NCI-H226 (cell line): Measurements from ENCODE around the gene TXLNB.
"Not testable (repeated sequence)": the region's sequence is repeated elsewhere in the genome, so short reads cannot be mapped to it uniquely, and the experiment has no call there.

Experiments used
- DNase-seq: peaks from one replicate; pipeline ENCODE4 v3.0.0-alpha.2; 2015

Gene TXLNB

DNA sequence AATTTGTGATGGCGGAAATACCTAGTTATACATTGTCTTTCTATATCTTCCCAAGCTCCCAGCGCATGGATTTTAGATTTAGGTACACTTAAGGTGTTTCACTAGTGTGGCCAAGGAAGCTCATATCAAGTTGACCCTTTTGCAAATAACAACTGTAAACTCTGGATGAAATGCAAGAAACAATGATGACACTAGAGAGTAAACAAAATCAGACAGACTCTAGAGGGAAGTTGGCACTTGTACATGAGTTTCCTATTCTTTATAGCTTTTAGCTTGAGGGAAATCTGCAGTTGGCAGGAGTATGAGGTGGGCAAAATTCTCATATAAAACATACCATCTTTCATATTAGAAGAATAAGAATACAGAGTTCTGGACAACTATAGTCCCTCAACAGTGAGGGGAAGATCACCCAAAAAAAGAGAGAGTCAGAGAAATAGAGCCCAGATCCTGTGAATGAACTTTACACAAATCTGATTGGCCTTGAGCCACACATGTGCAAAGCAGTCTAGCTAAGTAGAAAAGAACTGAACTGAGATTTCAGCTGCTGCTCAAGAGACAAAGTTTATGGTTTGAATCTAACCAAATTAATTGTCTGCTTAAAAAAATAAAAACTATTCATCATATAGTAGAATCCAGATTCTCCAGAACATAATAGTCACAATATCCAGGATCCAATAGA, 26.1 kb downstream of the TXLNB start:
- DNase-seq = no peak

DNA sequence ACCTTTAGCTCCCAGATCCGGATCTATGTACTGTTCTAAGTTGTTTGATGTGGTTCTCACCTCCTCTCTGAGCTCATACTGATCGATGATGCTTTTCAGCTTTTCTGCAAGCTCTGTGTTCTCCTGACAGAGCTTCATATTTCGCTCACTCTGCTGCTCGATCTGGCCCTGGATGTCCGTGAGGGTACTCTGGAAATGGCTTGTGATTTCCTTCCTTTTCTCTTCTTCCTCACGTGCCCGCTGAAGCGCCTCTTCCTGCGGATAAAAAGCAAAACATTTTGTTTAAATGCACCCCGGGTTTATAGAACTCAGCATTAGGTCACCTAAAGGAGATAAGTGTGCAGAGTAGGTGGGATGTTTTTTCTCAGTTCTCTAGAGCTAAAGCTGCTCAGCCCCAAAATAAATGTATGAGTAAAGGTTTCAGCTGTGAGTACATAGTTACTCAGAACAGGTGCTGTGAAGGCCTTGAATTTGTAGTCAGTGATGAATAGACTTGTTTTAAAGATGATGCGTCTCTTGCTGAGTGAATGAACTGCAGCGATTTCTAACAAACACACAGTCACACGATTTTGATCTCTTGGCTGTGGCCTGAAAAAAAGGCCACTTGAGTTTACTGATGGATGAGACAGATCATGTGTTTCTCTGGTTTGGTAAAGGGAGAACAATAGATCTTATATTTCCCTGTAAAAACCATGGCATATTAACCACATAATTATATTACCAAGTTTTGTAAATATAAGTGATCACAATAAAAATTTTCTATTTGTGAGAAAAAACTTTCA, 29.1 kb downstream of the TXLNB start:
- DNase-seq = no peak

DNA sequence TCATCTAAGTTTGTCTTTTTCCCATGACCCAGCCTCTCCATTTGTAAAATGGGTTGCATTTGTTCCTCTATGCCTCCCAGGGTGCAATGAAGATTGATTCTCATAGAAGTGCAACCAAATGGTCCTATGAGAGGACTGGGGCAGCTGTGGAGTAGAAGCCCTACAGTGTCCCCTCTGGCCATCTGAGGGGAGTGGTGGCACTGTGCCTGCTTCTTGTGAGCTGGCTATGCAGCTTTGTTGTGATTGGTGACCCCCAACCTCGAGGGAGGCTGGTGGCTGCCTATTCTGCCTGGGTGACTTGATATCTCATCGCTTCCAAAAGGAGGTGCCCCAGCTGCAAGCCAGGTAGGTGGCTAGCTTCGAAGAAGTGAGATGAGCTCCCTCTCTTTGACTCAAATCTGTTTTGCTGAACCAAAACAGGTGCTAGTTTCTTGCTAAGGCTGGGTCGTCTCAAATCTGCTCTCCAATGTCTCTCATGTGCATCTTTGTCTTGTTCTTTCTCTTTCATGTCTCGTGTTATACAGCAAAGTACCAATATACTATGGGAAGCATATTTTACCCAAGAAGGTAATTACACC, 33.9 kb downstream of the TXLNB start:
- no peak for DNase-seq

DNA sequence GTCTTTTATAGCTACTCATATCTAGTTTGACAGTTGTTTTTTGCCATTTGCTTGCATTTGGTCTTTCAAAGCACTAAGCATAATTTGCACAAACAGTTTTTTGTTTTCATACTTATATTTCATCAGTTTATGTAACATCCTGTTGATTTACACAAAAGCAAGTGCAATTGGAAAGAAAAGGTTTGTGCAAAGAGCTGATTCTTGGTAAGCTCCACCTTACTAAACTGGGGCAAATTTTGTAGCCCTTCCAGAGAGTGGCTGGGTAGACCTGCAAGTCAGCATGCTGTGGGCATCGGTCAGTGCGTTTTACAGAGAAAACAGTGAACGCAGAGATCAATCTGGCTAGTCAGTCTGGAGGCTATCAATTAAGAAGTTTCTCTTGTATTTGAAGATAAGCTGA, 34.5 kb downstream of the TXLNB start:
- DNase-seq = no peak

DNA sequence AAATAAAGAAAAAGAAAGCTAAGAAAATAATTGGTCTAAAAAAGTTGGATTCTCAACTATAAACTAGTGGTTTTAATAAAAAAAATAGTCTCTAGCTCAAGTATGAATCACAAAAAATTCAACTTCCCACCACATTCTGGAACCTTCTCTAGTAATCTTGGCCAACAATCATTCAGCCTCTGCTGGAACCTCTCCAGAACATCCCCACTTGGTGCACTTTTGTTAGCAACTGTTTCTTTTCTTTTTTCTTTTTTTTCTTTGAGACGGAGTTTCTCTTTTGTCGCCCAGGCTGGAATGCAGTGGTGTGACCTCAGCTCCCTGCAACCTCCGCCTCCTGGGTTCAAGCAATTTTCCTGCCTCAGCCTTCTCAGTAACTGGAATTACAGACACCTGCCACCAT, 35.7 kb downstream of the TXLNB start:
- DNase-seq = no peak

DNA sequence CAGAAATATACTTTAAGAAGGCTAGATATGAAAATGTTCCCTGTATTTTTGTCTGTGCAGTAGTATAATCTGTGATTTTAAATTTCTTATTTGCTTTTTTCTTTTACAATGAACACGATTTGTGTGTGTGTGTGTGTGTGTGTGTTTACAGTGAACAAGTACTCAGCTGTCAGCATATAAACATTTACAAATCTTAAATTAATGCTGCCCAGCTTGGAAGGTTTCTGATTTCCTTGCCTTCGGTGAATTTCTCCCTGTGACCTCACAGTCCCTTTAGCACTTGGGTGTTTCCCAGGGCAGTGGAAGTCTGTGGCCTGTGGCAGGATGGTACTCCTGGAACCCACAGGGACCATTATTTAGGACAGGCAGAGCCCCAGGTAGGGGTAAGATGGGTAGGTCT, 37.6 kb downstream of the TXLNB start:
- no peak for DNase-seq

DNA sequence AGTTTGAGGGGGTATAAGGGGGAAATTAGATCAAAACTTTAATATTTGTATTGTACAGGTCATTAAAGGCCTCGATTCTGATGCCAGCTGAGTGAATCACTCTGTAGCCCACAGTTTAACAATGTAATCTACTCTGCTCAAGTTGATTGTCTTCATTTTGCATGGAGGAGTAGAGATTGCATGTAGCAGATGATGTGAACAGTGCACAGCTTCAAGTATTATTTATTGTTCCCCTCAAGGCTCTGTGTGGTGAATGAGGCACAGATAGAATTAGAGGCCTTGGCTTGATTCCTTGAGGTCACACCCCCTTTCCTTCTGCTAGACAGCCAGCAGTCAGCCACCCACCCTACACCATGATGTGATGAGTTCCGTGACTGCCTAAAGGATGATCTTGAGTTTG, 38.1 kb downstream of the TXLNB start:
- DNase-seq = peak; percentile 24

DNA sequence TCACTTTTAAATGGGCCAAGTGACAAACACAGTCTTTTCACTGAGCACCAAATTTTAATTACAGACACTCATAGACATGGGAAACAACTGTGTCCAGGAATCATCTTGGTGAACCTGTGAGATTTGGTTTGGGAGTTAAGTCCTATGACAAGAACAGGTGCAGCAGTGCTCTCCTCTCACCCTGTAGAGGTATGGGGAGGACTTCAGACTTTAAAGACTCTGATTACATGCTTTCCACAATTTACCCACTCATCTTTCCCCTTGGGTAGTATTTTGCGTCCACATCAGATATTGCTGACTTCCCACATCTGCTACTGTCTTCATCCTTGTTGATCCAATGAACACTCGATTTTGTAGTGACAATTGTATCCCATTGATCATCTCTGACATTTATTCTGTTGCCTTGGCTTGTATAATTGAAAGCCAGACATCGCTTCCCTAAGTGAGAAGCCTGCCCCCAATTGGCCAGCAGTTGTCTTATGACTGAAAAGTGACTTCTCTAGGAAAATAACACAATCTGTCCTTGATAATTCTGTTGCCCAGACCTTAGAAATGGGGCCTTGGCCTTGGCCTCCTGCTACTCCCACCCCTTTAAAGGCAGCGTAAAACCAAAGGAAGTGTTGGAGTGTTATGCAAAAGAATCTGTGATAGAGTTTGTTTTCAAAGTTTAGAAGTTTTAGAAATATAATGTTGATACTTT, 40.0 kb downstream of the TXLNB start:
- DNase-seq = no peak

DNA sequence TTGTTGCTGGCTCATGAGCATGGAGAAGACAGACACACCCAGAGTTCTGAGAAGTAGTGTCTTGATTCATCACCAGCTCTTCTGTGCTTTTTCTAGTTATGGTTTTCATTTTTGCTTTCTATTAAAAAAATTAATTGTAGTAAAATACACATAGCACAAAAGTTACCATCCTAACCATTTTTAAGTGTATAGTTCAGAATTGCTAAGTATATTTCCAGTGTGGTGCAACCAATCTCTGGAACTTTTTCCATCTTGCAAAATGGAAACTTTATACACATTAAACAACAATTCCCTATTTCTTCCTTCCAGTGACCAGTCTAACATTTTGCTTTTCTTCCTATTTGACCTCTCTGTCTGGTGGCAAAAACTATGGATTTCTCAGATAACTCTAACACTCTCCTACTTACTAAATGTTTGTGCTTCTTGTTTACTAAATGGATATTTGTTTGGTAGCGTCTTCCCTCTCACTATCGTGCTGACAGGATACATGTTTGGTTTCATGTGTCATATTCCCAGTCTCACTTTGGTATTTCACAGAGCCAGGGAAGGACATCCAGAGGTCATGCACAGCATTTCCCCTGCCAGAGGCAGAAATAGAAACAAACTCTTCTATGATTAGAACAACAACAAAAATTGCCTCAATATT, 40.6 kb downstream of the TXLNB start:
- DNase-seq = no peak

DNA sequence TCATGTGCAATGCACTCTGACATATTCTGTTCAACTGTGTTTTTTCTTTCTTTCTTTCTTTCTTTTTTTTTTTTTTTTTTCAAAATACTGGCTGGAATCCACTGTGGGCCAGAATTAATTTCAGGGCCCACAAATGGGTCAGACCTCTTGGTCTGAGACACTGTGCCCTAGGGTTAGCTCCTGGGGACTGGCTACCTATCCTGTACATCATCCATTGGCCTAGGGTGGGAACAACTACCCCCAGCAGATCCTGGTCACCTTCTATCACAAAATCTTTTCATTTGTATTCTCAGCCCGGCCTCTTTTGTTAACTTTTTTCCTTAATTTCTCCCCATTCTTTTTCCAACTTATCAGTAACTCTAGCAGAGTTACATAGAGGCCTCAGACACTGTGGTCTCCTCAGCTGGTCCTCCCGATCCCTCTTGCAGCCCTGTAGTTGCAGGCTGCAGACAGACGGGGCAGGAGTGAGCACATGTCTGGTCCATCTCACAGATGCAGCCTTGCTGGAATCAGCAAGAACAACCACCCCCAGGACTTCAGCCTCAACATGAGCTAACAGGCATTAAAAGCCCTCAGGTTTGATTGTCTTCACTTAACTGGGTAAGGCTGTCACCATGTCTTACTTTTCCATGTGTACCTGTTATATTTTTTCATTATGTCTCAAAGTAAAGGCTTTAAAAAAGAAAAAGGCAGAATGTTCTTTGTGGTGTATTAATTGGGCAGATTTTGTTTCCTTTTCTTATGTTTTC, 41.3 kb downstream of the TXLNB start:
- DNase-seq = peak; percentile 29

DNA sequence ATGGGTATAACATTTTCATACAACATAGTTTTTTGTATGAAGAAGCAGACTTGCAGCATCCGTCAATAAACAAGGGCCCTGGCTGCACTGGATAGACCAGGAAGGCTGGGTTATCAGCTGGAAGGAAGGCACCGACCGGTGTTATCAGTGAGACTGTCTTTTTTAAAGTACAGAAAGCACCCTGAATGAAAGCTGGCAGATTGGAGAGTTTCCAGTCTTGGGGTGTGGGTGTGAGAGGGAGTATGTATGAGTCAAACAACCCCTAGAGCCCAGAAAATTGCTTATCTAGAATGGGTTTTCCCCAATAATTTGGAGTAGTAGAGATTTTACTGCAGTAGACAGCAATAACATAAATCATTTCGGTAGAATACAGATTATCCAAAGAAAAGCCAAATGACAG, 42.4 kb downstream of the TXLNB start:
- DNase-seq = peak; percentile 86

DNA sequence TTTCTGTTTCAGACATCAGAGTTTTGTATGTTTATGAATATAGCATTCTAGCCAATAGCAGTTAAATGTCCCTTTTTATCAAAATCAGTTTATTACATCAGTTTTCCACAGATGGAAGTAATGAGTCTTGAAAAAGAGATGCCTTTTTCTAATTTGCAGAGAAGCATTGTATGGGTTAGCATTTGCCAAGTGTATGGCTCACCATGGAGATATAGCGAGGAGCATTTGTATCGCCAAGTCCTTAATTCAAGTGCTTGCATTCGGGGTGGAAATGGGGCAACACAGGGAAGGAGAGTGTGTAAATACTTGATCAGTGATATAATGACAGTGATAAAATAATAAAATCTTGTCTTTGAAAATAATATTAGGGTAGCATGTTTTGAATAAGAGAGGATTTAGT, 42.9 kb downstream of the TXLNB start:
- DNase-seq = no peak

DNA sequence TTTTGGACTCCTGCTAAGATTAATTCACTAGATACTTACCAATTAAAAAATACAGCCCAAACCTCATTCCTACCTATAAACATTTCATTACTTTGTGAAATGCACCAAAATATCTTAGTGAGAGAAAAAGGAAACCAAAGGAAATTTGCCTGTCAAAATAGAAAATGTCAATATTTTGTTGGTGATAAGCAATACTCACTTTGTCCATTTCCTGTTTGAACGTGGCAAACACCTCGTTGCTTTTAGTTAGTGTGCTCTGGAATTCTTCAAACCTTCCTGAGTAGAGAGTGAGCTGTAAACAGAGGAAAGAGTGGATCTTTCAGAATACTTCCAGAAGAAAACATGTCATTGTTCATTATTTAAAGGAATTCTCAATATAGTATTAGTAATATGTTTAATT, 44.2 kb downstream of the TXLNB start:
- no peak for DNase-seq

DNA sequence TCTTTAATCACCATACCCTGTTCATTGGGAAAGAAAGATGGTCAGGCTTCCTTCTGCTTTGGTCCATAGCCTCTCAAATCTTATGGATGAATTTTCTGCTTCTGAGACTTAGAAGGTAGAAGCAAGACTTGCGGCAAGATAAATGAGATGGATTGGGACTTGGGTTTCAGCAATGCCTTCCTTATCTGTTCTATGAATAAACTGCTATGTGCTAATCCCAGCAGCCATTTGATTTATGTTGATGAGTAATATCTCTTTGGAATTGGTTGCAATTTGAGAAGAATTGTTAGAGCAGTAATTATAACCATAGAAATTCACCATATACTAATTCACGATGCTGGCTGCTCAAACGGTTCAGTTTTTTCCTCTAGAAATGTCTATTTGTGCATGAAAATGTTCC, 48.3 kb downstream of the TXLNB start:
- DNase-seq = no peak

DNA sequence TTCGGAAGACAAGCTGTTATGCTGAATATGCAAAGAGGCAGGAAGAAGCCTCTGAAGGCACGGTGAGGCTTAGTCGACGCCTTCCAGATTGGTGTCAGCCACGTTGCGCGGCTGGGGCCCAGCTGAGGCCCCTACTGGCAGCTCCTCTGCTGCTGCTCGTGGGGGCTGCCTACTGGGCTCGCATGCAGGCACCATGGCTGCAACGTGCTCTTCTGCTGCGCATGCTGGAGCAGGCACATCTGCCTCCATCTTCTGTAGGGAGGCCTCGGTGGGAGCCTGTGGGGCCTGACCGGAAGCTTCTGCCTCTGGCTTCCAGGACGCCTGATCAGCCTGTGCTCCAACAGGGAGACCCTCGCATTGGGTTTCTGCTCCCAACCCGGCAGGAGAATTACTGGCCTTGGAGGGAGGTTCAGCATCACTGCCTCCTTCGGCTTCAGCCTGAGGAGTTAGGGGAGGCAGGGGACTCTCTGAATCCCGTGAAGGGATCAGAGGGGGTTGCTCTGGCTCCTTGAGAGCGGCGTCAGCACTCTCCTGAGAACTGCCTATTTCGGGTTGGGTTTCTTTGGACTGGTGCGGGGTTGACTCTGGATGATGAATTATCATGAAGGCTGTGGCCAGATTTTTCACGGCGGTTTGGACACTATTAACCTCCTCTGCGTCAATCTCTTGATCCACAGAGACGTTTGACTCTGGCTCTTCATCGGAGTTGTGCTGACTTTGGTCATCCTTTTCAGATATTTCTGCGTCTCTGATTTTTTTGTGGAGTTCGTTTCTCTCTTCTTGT, 49.1 kb downstream of the TXLNB start:
- DNase-seq = no peak

DNA sequence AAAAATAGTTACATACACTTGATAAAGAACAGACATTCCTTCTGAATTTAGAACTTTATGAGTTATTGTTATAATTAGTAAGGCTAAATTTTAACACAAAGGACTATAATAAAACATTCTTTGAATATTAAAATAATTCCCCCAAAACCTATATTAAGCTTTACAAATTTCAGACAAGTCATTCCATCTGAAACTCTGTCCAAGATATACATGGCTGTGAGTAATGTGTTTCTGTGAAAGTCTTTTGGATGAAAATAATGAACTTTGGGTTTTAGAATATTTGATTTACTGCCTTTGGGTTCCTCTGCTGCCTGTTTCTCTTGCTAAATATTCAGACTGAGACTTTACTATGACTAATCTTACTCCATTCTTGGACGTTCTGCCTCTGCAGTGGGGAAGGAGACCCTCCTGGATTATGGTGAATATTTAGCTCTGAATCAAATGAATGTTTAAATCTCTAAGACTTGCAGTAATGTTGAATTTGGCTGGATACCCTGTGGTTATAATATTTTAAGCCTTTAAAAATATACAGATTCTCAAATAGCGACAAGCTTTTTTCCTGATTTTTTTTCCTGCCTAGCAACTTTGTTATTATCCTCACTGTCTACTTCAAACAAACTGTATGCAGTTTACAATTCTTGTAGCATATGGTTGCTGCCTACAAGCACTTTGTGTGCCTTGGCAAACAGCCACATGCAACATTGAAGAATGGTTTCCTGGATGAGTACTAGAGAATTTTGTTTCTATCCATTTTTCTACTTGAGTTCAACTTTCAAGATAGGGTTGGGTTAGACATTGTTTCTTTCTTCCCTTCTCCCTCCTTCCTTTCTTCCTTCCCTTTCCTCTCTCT, 51.4 kb downstream of the TXLNB start:
- no peak for DNase-seq

DNA sequence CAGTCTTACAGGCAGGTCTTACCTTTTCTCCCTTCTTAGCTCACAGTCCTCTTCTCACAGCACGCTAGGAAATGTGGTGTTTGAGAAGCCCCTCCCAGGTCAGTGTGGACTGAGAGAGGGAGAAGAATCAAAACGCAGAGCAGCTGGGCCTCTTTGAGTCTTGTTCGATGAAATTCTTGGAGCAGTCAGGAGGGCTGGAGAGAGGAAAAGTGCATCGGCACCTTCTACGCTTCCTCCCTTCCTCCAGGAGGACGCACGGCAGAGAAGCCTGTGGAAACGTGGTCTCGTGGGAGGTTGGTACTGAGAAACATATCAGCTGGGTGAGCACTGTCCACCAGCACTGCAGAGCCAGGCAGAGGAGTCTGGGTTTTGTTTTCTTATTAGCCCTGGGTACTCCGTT, 52.7 kb downstream of the TXLNB start:
- DNase-seq = no peak

DNA sequence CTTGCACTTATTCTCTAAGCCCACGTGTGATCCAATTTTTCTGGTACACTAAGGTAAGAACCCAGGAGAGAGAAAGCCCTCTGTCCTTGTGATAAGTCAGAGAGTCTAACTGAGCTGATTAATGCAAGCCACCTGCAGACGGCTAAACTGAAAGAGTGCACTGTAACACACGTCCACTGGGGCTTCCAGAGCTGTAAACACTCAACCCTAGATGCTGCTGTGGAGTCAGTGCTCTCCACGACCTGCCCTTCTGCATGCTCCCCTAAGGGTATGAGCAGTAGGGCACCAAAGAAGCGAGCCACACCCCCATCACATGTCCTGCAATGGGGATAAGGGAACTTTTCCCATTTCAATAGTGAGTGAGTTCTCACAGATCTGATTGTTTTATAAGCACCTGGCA, 55.7 kb downstream of the TXLNB start:
- no peak for DNase-seq

DNA sequence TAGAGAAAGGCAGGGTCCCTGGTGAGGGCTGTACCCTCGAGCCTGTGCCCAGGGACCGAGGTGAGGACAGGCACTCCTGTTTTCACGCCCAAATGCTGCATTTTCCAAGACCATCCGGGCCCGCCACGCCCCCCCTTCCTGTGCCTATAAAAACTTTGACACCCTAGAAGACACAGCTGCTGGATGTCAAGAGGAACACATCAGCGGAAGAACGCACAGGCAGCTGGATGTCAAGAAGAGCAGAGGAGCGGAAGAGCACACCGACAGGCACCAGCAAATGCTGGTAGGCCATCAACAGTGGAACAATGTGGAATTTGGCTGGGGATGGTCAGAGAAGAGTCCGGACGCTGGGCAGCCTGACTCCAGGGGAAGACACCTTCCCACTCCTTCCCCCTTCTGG, 56.1 kb downstream of the TXLNB start:
- no peak for DNase-seq

DNA sequence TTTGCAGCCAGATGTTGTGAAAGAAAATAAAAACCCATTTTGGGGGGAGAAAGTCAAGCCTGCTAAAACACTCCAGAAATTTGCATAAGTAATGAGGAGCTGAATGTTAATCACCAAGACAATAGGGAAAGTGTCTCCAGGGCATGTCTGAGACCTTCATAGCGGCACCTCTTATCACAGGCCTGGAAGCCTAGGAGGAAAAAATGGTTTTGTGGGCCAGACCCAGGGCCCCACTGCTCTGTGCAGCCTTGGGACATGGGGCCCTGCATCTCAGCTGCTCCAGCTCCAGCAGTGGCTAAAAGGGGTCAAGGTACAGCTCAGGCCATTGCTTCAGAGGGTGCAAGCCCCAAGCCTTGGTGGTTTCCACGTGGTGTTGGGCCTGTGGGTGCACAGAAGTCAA, 57.6 kb downstream of the TXLNB start:
- DNase-seq = not testable (repeated sequence)

DNA sequence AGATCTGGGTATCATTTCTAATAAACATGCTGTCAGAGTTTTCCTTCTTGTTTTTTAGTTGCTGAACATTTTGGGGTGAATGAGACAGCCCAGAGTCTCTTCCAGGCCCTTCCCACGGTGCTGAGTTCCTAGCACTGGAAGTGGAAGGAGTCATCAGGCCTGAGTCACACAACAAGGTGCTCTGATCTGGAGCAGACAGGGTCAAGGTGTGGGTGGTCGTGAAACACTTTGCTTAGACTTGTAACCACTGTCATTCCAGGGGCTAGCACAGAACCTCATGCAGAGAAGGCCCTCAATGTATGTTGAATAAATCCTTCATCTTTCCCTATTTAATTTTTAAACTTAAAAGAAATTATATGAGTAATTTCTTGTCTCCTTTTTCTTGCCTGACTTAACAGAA, 60.6 kb downstream of the TXLNB start:
- no peak for DNase-seq
